GM23248 (cell line): ENCODE results near the gene MSH3. TPM values are rescaled to one million over a fixed set of nuclear protein-coding genes. Genes with fewer than 3 reads are reported as not detected.

Source experiments
- DNase-seq: peaks from one replicate; pipeline ENCODE4 v3.0.0-alpha.2; 2015
- H2AFZ ChIP-seq: fragments of 200-600 bp; sonication (generic); 2 replicates; pipeline ENCODE4 v1.6.1; 2016; ENCODE audit warnings: antibody characterized with exemption
- H3F3A ChIP-seq: fragments of 200-600 bp; sonication (generic); 2 replicates; pipeline ENCODE4 v1.6.1; 2016; ENCODE audit warnings: mild to moderate bottlenecking, antibody characterized with exemption, mixed run types; ENCODE audit not compliant: insufficient read depth
- H3K27ac ChIP-seq: fragments of 200-600 bp; sonication (generic); 2 replicates; pipeline ENCODE4 v1.5.1; 2016; ENCODE audit warnings: mild to moderate bottlenecking
- H3K27me3 ChIP-seq: fragments of 200-600 bp; sonication (generic); replicated peaks from 2 replicates; pipeline ENCODE4 v1.6.1; 2016; ENCODE audit warnings: mild to moderate bottlenecking; ENCODE audit not compliant: insufficient read depth
- H3K36me3 ChIP-seq: fragments of 200-600 bp; sonication (generic); 2 replicates; pipeline ENCODE4 v1.6.1; 2016; ENCODE audit warnings: low read depth, mild to moderate bottlenecking
- H3K4me1 ChIP-seq: fragments of 200-600 bp; sonication (generic); 2 replicates; pipeline ENCODE4 v1.6.1; 2016; ENCODE audit warnings: mild to moderate bottlenecking; ENCODE audit not compliant: insufficient read depth
- H3K4me2 ChIP-seq: fragments of 200-600 bp; sonication (generic); one replicate; pipeline ENCODE4 v1.6.1; 2016; ENCODE audit warnings: mild to moderate bottlenecking; ENCODE audit not compliant: unreplicated experiment
- H3K4me3 ChIP-seq: fragments of 200-600 bp; sonication (generic); 2 replicates; pipeline ENCODE4 v1.5.1; 2016; ENCODE audit warnings: mild to moderate bottlenecking
- H3K79me2 ChIP-seq: fragments of 200-600 bp; sonication (generic); 2 replicates; pipeline ENCODE4 v1.6.1; 2016; ENCODE audit warnings: mild to moderate bottlenecking; ENCODE audit not compliant: insufficient read depth
- H3K9ac ChIP-seq: fragments of 200-600 bp; sonication (generic); 2 replicates; pipeline ENCODE4 v1.6.1; 2016; ENCODE audit warnings: mild to moderate bottlenecking
- H3K9me2 ChIP-seq: fragments of 200-600 bp; sonication (generic); 2 replicates; pipeline ENCODE4 v1.6.1; 2016; ENCODE audit warnings: mixed run types, mild to moderate bottlenecking, moderate library complexity; ENCODE audit not compliant: insufficient read depth
- H3K9me3 ChIP-seq: fragments of 200-600 bp; sonication (generic); one replicate; pipeline ENCODE4 v1.6.1; 2017; ENCODE audit warnings: low read depth
- H4K20me1 ChIP-seq: fragments of 200-600 bp; sonication (generic); 2 replicates; pipeline ENCODE4 v1.6.0; 2016; ENCODE audit not compliant: insufficient read depth
- EZH2 ChIP-seq: fragments of 200-600 bp; sonication (generic); IDR thresholded peaks from 2 replicates; pipeline ENCODE4 v1.6.1; 2018; ENCODE audit warnings: antibody characterized with exemption, mild to moderate bottlenecking; ENCODE audit not compliant: insufficient read depth, poor library complexity, severe bottlenecking
- EZH2phosphoT487 ChIP-seq: fragments of 200-600 bp; sonication (generic); IDR thresholded peaks from 2 replicates; pipeline ENCODE4 v1.6.1; 2018; ENCODE audit warnings: antibody characterized with exemption, moderate library complexity, mild to moderate bottlenecking, low read depth; ENCODE audit not compliant: insufficient read depth
- WGBS, 2 experiments: methylation state at CpG; one replicate each; pipeline ENCODE4 v1.1.6; 2015 to 2017; ENCODE audit warnings: low lambda C conversion rate in 2 of 2, low coverage in 1 of 2; ENCODE audit errors: missing lambda C conversion rate in 2 of 2; 5-methylcytosine and 5-hydroxymethylcytosine counted together
- in situ Hi-C: fragments of 300-500 bp; cut with MboI; formaldehyde crosslinking; loops from 2 replicates; pipeline ENCODE4 v1.15.0; 2020
- polyA plus RNA-seq: library from polyadenylated mRNA; unstranded; fragments of >200 nt; fragmentation: Nextera tagmentation; extraction: Ambion mirVana; gene quantifications from 2 replicates; pipeline ENCODE4 v1.2.1, GENCODE V29; 2016
- total RNA-seq: library from RNA; depleted of rRNA; stranded (reverse); fragments of >200 nt; shearing (Covaris generic); gene quantifications from 2 replicates; pipeline ENCODE4 v1.2.3, GENCODE V29; 2014

MSH3 gene
- total and polyA plus RNA-seq, 2 experiments from 2014 or later, result 11.7 to 14.0 TPM

GRCh38 chr5:80790698-80791097, 136.2 kb downstream of the MSH3 start:
- Histone ChIP-seq H4K20me1 (no peaks in the 10 kb centered on the region), H2AFZ (no peak overlapping the region), H3K4me1 (no peaks in the 10 kb centered on the region), H3K4me3 (no peak overlapping the region), H3K27ac (no peak overlapping the region), H3K27me3 (no peaks in the 10 kb centered on the region), H3K9me2 (no peaks in the 10 kb centered on the region), H3K36me3 (peaks cover 15% of the 10 kb centered on the region), H3K4me2 (no peak overlapping the region), H3K9ac (no peak overlapping the region), H3K79me2 (no peaks in the 10 kb centered on the region), H3F3A (no peaks in the 10 kb centered on the region), H3K9me3 (no peaks in the 10 kb centered on the region)
- no peak for DNase-seq
- in situ Hi-C loops, result no loop called here
- WGBS, 2 experiments, result 70 to 72% methylated on average over 3 of the region's 3 CpGs
- TF ChIP-seq EZH2phosphoT487, result no peak
- TF ChIP-seq EZH2, result no peak

GRCh38 chr5:80793354-80793753, 138.9 kb downstream of the MSH3 start:
- DNase-seq, result no peak
- in situ Hi-C loops, result no loop called here
- H3K36me3 ChIP-seq, result peaks cover 15% of the 10 kb centered on the region
- 94 to 100% methylated on average over 1 of the region's 1 CpG for WGBS, 2 experiments
- no peaks in the 10 kb centered on the region for H3K79me2 ChIP-seq
- H4K20me1 ChIP-seq, result no peaks in the 10 kb centered on the region
- no peaks in the 10 kb centered on the region for H3K27me3 ChIP-seq
- no peaks in the 10 kb centered on the region for H3K4me1 ChIP-seq
- TF ChIP-seq EZH2phosphoT487 (no peak), EZH2 (no peak)
- H2AFZ ChIP-seq, result no peak overlapping the region
- H3F3A ChIP-seq, result no peaks in the 10 kb centered on the region
- no peaks in the 10 kb centered on the region for H3K9me3 ChIP-seq
- no peaks in the 10 kb centered on the region for H3K9me2 ChIP-seq
- H3K4me2 ChIP-seq, result no peak overlapping the region
- H3K4me3 ChIP-seq, result no peak overlapping the region
- no peak overlapping the region for H3K9ac ChIP-seq
- H3K27ac ChIP-seq, result no peak overlapping the region

- no peak overlapping the region for H3K4me3 ChIP-seq
- no peak overlapping the region for H3K4me2 ChIP-seq
- H3K27ac ChIP-seq, result no peak overlapping the region
- H3K79me2 ChIP-seq, result no peaks in the 10 kb centered on the region
- no peaks in the 10 kb centered on the region for H3K4me1 ChIP-seq
- H3K9ac ChIP-seq, result no peak overlapping the region
- peaks cover 15% of the 10 kb centered on the region for H3K36me3 ChIP-seq
- WGBS, 2 experiments, result 77% methylated on average over 3 to 5 of the region's 5 CpGs
- TF ChIP-seq EZH2 (no peak), EZH2phosphoT487 (no peak)
- no peaks in the 10 kb centered on the region for H3K27me3 ChIP-seq
- DNase-seq, result no peak
- H4K20me1 ChIP-seq, result no peaks in the 10 kb centered on the region
- H2AFZ ChIP-seq, result no peak overlapping the region
- no peaks in the 10 kb centered on the region for H3K9me3 ChIP-seq
- no peaks in the 10 kb centered on the region for H3K9me2 ChIP-seq
- in situ Hi-C loops, result no loop called here
- no peaks in the 10 kb centered on the region for H3F3A ChIP-seq
Observed at GRCh38 chr5:80796846-80797245, 142.4 kb downstream of the MSH3 start.

GRCh38 chr5:80797428-80798024, 143.1 kb downstream of the MSH3 start:
- no peak overlapping the region for H3K4me2 ChIP-seq
- no peaks in the 10 kb centered on the region for H3K27me3 ChIP-seq
- H3K79me2 ChIP-seq, result no peaks in the 10 kb centered on the region
- no peaks in the 10 kb centered on the region for H3K9me3 ChIP-seq
- 87 to 90% methylated on average over 5 of the region's 5 CpGs for WGBS, 2 experiments
- DNase-seq, result no peak
- no peak overlapping the region for H3K9ac ChIP-seq
- no peak overlapping the region for H3K4me3 ChIP-seq
- in situ Hi-C loops, result no loop called here
- no peaks in the 10 kb centered on the region for H3F3A ChIP-seq
- no peak overlapping the region for H3K27ac ChIP-seq
- H2AFZ ChIP-seq, result no peak overlapping the region
- H4K20me1 ChIP-seq, result no peaks in the 10 kb centered on the region
- peaks cover 13% of the 10 kb centered on the region for H3K36me3 ChIP-seq
- TF ChIP-seq EZH2phosphoT487 (no peak), EZH2 (no peak)
- H3K4me1 ChIP-seq, result no peaks in the 10 kb centered on the region
- H3K9me2 ChIP-seq, result no peaks in the 10 kb centered on the region
